ENCODE measurements around the gene TANGO6.

The TANGO6 gene

GRCh38 chr16:69005641-69006355 lies 162.5 kb downstream of the TANGO6 start:
- Histone ChIP-seq H3K27me3 (no peaks in the 10 kb centered on the region), H3K4me1 (ENCODE audit: control insufficient read depth in 1 of 2, insufficient read depth in 1 of 2, low read depth in 1 of 2, low read length in 1 of 2) (no peaks in the 10 kb centered on the region), H3K27ac (no peak overlapping the region), H3K4me3 (ENCODE audit: low read depth in 1 of 2, low read length in 1 of 2) (no peak overlapping the region), H3K36me3 (no peaks in the 10 kb centered on the region), H3K9me3 (no peaks in the 10 kb centered on the region)
- no peak for TF ChIP-seq CTCF (IDR thresholded peaks at IDR 0.05)

- H3K27me3 ChIP-seq, result no peaks in the 10 kb centered on the region
- peak overlapping the region; percentile 43 for H3K27ac ChIP-seq
- TF ChIP-seq CTCF (IDR thresholded peaks at IDR 0.05), result no peak
- H3K36me3 ChIP-seq, result no peaks in the 10 kb centered on the region
- no peaks in the 10 kb centered on the region for H3K9me3 ChIP-seq
- H3K4me3 ChIP-seq (ENCODE audit: low read depth in 1 of 2, low read length in 1 of 2), result no peak overlapping the region
- H3K4me1 ChIP-seq (ENCODE audit: control insufficient read depth in 1 of 2, insufficient read depth in 1 of 2, low read depth in 1 of 2, low read length in 1 of 2), result peaks cover 19 to 21% of the 10 kb centered on the region in 2 experiments
Measured at GRCh38 chr16:69012906-69013305, 169.6 kb downstream of the TANGO6 start.

DNA sequence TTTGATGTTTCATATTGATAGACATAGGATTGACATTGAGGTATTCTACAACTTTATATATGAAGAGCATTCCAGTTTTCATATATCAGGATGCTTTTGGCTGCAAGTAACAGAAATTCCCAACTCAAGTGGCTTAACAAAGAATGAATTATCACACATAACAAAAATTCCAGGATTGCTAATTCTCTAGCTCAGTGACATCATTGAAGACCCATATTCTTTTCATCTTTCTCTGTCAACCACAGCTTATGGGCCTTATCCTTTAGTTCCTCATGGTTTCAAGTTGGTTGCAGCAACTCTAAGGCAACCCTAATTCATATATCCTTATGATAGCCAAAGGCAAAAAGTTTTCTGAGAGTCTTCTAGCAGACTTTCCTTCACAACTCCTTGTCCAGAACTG lies 170.7 kb downstream of the TANGO6 start:
- Histone ChIP-seq H3K4me1 (ENCODE audit: control insufficient read depth in 1 of 2, insufficient read depth in 1 of 2, low read depth in 1 of 2, low read length in 1 of 2) (peaks cover 19 to 21% of the 10 kb centered on the region in 2 experiments), H3K4me3 (ENCODE audit: low read depth in 1 of 2, low read length in 1 of 2) (no peak overlapping the region), H3K36me3 (no peaks in the 10 kb centered on the region), H3K27me3 (no peaks in the 10 kb centered on the region), H3K27ac (no peak overlapping the region), H3K9me3 (no peaks in the 10 kb centered on the region)
- TF ChIP-seq CTCF (IDR thresholded peaks at IDR 0.05), result no peak

- Histone ChIP-seq H3K36me3 (no peaks in the 10 kb centered on the region), H3K9me3 (no peaks in the 10 kb centered on the region), H3K27ac (no peak overlapping the region), H3K27me3 (no peaks in the 10 kb centered on the region), H3K4me3 (ENCODE audit: low read depth in 1 of 2, low read length in 1 of 2) (no peak overlapping the region), H3K4me1 (ENCODE audit: control insufficient read depth in 1 of 2, insufficient read depth in 1 of 2, low read depth in 1 of 2, low read length in 1 of 2) (peaks cover 19 to 21% of the 10 kb centered on the region in 2 experiments)
- TF ChIP-seq CTCF (IDR thresholded peaks at IDR 0.05), result no peak
Measured at GRCh38 chr16:69014811-69015210, 171.5 kb downstream of the TANGO6 start.

DNA sequence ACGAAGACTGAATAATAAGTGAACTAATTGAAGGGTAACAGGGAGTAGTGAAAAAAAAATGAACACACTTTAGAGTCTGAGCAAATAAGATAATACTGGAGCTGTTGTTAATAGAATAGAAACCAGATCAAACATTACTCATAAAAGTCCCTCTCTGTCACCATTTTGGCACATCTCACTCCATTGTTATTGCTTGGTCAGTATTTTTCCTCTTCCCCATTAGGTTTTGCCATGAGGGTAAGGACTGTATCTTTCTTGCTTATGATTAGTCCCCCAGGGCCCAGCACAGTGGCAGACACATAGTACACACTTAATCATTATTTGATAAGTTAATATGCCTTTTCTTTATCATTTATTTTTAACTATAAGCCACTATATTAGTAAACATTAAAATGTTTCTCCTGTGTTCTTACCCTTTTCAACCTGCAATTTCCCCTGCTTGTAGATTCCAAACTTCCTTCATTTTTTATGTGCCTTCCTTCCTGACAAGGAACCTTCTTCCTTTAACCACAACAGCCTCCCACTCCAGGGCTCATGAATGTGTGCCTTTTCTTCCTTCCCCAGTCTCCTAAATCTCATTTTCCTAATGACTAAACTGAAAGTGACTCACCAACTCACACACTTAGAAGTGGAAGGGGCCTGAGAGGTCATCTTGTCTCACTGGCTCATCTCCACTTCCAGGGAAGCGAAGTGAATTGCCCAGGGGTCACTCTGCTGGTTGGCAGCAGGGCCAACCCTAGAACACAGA lies 173.9 kb downstream of the TANGO6 start:
- Histone ChIP-seq H3K9me3 (no peaks in the 10 kb centered on the region), H3K4me1 (ENCODE audit: control insufficient read depth in 1 of 2, insufficient read depth in 1 of 2, low read depth in 1 of 2, low read length in 1 of 2) (peaks cover 11 to 18% of the 10 kb centered on the region in 2 experiments), H3K27ac (no peak overlapping the region), H3K27me3 (no peaks in the 10 kb centered on the region), H3K4me3 (ENCODE audit: low read depth in 1 of 2, low read length in 1 of 2) (no peak overlapping the region), H3K36me3 (no peaks in the 10 kb centered on the region)
- TF ChIP-seq CTCF (IDR thresholded peaks at IDR 0.05), result no peak
